HG02884 (cell line): ENCODE results near the gene UBE4B.
"Not testable (repeated sequence)": the region's sequence is repeated elsewhere in the genome, so short reads cannot be mapped to it uniquely, and the experiment has no call there.

ENCODE experiments used
- ATAC-seq: cut with Tn5 transposase; IDR thresholded peaks from one replicate; pipeline ENCODE4 v1.9.1; 2021; ENCODE audit warnings: mild to moderate bottlenecking, moderate library complexity; ENCODE audit not compliant: unreplicated experiment

Gene UBE4B

GRCh38 chr1:10032590-10033358 lies at the start of gene UBE4B:
TSS of gene UBE4B (plus strand) at chr1:10032958. CDS start at chr1:10033671, 713 bp downstream.
- ATAC-seq = peak; percentile 92

GRCh38 chr1:9984253-9984652 lies 48.5 kb upstream of the UBE4B start:
- no peak for ATAC-seq

- no peak for ATAC-seq
These were observed 47.8 kb upstream of the UBE4B start for GRCh38 chr1:9985001-9985400.

- no peak for ATAC-seq
These were observed 43.0 kb upstream of the UBE4B start for GRCh38 chr1:9989773-9990172.

- no peak for ATAC-seq
These were observed 41.8 kb upstream of the UBE4B start for GRCh38 chr1:9990944-9991343.

- ATAC-seq = no peak
These were observed 39.8 kb upstream of the UBE4B start for GRCh38 chr1:9992910-9993309.

- ATAC-seq = no peak
These were observed 39.1 kb upstream of the UBE4B start for GRCh38 chr1:9993561-9994075.

- no peak for ATAC-seq
These were observed 35.9 kb upstream of the UBE4B start, which contains the start of gene RBP7 for GRCh38 chr1:9996624-9997582. TSS of gene RBP7 (plus strand) at chr1:9997228. CDS start at chr1:9997259, 31 bp downstream.

GRCh38 chr1:10001016-10001665 lies 31.6 kb upstream of the UBE4B start:
- ATAC-seq = no peak

GRCh38 chr1:10005248-10005647 lies 27.5 kb upstream of the UBE4B start:
- ATAC-seq = not testable (repeated sequence)

- ATAC-seq = no peak
These were observed 25.6 kb upstream of the UBE4B start for GRCh38 chr1:10007169-10007568.

- no peak for ATAC-seq
These were observed 18.7 kb upstream of the UBE4B start for GRCh38 chr1:10014016-10014415.

- no peak for ATAC-seq
These were observed 13.2 kb upstream of the UBE4B start for GRCh38 chr1:10019561-10019960.

GRCh38 chr1:10020086-10020485 lies 12.7 kb upstream of the UBE4B start:
- no peak for ATAC-seq

- not testable (repeated sequence) for ATAC-seq
These were observed 12.1 kb upstream of the UBE4B start for GRCh38 chr1:10020678-10021077.

GRCh38 chr1:10021992-10022391 lies 10.8 kb upstream of the UBE4B start:
- not testable (repeated sequence) for ATAC-seq

- ATAC-seq = no peak
These were observed 10.1 kb upstream of the UBE4B start for GRCh38 chr1:10022656-10023055.

- no peak for ATAC-seq
These were observed 7.4 kb upstream of the UBE4B start for GRCh38 chr1:10025354-10025753.

- no peak for ATAC-seq
These were observed 5.7 kb upstream of the UBE4B start for GRCh38 chr1:10027027-10027426.

GRCh38 chr1:10028956-10029500 lies 3.7 kb upstream of the UBE4B start:
- ATAC-seq = not testable (repeated sequence)

- ATAC-seq = no peak
These were observed 1.3 kb upstream of the UBE4B start for GRCh38 chr1:10031461-10031860.
